Pons (tissue), 1 donor: Measurements from ENCODE around the gene ASB18.

Experiments used
- DNase-seq: peaks from one replicate; pipeline ENCODE4 v3.0.0-alpha.2; 2016; ENCODE audit warnings: low spot score

Gene ASB18

GRCh38 chr2:236173036-236173728 is 91.0 kb downstream of the ASB18 start:
- no peak for DNase-seq

DNA sequence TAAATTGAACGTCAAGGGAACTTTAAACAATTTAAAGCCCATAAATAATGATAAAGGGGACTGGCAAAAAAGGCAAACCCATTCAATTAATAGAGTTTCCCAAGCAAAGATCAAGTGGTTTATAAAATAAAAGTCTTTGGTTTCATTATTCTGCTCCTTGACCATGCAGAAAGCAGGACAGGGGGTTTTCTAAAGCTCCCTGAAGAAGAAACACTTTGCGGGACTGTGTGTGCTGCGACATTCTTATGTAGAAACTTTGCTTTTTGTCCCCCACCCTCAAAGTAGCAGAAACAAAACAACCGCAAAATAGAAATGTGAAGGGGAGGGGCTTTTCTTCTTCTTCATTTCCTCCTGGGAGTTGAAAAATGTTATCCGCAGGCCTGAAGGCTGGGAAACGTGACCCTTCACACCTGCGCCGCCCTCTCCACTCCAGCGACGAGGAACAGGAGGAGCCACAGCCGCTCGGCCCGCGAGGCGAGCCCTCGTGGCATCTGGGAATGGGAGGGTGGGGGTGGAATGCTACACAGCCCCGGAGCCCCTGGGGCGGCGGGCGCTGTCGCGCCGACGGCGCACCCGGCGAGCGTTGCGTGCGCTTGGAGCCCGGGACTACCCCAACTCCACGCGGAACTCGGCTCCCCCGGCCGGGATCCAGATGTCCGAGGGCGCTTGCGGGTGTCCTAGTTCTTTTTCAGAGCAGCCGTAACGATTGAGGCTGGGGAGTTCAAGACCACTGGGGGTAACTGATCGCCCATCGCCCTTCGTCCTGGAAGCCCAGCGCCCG is 91.8 kb downstream of the ASB18 start:
- no peak for DNase-seq

DNA sequence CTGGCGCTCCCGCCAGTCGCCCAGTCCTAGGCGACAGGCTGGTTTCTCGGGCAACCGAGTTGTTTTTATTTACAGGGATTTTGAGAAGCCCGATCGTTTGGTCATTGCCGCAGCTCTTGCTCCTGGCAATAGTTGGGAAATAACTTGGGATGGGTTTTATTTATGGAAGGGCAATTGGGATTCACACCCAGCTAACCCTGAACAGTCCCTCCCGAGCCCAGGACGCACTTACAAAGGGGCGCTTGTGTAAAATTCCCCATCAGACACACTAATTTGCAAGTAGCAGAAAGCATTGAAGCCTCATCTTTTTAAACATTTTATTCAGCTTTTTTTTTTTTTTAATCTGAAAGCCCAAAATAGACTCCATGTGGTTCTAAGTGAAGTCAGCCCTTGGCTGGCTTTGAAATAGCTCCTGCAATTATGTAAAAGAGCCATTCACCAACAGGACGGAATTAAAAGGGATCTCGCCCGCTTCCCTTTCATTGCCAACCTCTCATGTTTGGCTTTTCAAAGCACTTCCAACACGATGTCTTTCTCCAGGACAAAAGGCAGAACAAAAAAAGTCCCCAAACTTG is 92.4 kb downstream of the ASB18 start:
- DNase-seq = peak; percentile 63

DNA sequence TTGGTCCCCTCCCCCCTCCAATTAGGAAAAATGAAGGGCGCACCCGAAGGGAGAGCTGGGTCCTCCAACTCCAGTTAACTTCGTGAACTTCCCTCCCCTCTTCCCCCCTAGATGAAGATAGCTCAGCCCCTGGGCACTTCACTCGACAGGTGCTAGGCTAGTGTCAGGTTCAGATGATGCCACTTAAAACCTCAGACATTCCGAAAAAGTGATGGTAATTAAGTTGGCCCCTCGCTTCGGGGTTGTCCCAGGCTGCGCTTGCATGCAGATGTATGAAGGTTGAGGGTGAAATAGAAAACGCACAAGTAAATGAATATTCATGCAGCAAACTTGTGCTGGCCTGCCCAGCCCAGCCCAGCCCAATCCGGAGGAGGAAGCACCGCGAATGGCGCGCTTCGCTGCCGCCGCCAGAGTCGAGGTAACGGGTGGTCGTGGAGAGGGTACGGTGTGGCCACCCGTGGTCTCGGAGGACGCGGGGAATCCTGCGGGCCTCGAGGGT is 93.0 kb downstream of the ASB18 start:
- no peak for DNase-seq

DNA sequence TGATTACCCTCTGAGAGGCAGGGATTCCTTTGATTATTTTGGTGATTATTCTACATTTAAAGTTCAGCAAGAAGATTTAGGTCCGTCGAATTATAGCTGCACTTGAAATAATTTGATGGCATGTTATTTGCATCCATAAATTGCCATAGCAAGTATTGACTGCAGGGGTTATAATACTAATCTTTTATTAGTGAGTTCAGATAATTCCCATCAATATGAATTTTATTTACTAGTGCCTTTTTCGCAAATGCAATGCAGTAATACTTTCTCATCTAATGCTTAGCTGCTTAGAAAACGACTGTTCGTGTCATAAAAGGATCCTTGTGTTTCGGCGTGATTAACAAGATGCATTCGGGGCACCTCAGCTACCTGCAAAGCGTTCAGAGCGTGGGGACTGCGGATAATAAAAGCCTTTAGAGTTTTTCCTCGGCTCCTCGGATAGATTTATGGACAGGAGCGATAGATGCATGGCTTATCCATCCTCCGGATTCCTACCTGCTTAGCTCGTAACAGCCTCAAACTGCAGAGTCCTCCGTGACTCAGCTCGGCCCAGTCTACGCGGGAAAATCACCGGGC is 93.5 kb downstream of the ASB18 start:
- DNase-seq = no peak

- no peak for DNase-seq
Measured at GRCh38 chr2:236169741-236170589, 94.2 kb downstream of the ASB18 start.

GRCh38 chr2:236169151-236169721 is 95.0 kb downstream of the ASB18 start:
- DNase-seq = peak; percentile 51

GRCh38 chr2:236168110-236169080 is 95.8 kb downstream of the ASB18 start, which contains the start of gene GBX2:
Gene GBX2, minus strand, starts transcription at chr2:236168386. Its CDS starts 415 bp downstream, at chr2:236167971.
- DNase-seq = peak; percentile 25

DNA sequence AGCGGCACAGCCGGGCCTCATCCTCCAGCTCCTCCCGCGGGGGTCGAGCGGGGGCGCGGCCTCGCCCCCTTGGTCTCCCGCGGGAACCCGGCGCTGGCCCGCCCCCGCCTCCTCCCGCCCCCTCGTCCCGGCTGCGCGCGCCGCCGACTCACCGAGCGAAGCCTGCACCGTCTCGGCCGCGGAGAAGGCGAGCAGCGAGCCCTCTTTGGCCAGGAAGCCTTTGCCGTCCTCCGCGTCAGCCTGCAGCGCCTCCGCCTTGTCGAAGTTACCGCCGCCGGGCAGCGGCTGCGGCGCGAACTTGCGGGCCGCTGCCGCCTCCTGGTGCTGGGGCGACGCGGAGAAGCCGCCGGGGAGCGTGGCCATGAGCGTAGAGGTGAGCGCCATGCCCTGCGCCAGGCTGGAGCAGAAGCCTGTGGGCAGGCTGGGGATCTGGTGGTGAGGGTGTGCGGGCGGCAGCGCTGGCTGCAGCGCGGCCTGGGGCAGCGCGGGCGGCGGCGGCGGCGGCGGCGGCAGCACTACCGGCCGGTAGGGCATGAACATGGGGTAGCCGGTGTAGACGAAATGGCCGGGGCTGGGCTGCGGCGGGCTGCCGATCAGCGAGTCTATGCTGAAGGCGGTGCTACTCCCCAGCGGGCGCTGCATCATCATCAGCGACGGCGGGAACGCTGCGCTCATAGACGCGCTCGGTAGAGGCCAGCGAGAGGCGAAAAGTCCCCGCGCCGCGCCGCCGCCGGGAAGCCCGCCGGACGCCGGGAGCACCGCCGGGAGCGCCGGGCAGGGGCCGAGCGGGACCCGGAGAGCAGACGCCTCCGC is 96.7 kb downstream of the ASB18 start:
- DNase-seq = no peak

DNA sequence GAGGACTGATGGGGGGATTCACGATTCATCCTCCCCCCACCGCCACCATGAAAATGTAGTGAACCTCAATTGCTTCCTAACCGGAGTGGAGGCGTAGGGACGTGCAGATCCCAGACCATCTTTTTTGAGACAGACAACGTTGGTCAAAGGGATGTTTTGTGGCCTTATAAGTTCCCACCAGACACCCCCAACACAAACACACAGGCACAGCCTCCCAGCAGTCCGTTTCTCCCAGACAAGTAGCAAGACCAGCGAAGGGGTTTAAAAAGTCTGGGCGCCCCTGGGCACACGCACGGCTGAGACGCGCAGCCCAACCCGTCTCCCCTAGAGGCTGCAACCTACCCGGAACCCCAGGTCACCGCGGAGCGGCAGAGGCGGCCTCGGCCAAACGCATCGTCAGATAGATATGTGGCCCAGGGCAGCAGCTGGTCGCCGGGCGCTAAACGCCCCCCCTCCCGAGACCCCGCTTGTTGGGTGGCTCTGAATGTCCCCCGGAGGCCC is 97.4 kb downstream of the ASB18 start:
- no peak for DNase-seq

GRCh38 chr2:236165842-236166795 is 98.1 kb downstream of the ASB18 start:
- no peak for DNase-seq

- no peak for DNase-seq
Measured at GRCh38 chr2:236164925-236165841, 99.0 kb downstream of the ASB18 start.

- DNase-seq = no peak
Measured at GRCh38 chr2:236164201-236164924, 99.8 kb downstream of the ASB18 start.

DNA sequence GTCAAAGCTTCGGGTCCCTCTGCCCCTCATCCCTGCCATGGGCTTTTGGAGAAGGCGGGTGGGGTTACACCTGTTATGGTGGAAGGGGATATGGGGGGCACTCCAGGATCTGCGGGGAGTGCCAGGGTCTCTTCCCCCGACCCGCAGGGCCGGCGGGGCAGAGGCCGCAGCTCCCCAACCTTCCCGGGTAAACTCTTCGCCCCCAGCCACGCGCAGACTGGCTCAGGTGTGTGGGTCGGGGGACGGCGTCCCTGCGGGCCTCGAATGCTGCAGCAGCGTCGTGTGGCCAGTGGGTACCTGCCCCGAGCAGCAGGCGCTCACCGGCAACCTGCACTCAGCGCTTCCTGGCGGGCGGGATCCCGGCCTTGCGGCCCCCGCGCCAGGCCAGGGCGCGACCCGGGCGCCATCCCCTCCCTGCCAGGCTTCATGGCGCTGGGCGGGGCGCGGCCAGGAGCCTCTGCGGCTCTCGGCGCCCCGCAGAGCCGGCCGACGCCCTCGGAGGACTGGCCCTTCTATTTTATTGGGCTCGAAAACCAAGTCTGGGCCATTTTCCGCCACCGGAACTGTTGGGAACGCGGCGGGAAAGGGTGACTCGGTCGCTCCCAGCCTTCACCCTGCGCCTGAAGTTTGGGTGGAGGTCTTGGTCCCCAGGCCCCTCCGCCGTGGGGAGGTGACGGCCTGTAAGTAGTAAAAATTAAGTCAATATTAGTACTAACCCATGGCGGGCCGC is 100.6 kb downstream of the ASB18 start:
- no peak for DNase-seq

GRCh38 chr2:236162882-236163470 is 101.2 kb downstream of the ASB18 start:
- DNase-seq = no peak
